SIG-M5 (cell line): ENCODE measurements around the gene MUC4.

Experiments
- DNase-seq: peaks from one replicate; lab custom pipeline; 2025; lab: John Stamatoyannopoulos, UW

The MUC4 gene, protein sequence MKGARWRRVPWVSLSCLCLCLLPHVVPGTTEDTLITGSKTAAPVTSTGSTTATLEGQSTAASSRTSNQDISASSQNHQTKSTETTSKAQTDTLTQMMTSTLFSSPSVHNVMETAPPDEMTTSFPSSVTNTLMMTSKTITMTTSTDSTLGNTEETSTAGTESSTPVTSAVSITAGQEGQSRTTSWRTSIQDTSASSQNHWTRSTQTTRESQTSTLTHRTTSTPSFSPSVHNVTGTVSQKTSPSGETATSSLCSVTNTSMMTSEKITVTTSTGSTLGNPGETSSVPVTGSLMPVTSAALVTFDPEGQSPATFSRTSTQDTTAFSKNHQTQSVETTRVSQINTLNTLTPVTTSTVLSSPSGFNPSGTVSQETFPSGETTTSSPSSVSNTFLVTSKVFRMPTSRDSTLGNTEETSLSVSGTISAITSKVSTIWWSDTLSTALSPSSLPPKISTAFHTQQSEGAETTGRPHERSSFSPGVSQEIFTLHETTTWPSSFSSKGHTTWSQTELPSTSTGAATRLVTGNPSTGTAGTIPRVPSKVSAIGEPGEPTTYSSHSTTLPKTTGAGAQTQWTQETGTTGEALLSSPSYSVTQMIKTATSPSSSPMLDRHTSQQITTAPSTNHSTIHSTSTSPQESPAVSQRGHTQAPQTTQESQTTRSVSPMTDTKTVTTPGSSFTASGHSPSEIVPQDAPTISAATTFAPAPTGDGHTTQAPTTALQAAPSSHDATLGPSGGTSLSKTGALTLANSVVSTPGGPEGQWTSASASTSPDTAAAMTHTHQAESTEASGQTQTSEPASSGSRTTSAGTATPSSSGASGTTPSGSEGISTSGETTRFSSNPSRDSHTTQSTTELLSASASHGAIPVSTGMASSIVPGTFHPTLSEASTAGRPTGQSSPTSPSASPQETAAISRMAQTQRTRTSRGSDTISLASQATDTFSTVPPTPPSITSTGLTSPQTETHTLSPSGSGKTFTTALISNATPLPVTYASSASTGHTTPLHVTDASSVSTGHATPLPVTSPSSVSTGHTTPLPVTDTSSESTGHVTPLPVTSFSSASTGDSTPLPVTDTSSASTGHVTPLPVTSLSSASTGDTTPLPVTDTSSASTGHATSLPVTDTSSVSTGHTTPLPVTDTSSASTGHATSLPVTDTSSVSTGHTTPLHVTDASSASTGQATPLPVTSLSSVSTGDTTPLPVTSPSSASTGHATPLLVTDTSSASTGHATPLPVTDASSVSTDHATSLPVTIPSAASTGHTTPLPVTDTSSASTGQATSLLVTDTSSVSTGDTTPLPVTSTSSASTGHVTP (N-terminal part only)

DNA sequence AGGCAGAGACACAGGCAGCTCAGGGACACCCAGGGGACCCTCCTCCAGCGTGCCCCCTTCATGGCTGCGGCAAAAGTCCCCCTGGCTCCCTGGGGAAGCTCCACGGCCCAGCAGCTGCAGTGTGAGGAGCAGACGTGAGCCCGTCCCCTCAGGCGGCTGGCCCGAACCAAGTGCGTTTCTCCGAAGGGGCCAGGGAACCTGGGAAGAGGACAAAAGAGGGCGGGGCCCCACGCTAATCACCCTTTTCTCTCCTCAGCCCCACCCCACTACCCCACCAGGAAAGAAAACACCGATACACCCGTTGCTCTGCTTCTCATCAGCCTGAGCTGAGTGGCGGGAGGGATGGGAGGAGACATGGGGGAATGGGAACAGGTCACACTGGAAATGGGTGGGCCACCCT lies at the start of gene MUC4:
Gene MUC4, minus strand, starts transcription at position 174 of the 400 bp plus-strand sequence. Its CDS starts 112 bp downstream, at position 62.
- DNase-seq = no peak

DNA sequence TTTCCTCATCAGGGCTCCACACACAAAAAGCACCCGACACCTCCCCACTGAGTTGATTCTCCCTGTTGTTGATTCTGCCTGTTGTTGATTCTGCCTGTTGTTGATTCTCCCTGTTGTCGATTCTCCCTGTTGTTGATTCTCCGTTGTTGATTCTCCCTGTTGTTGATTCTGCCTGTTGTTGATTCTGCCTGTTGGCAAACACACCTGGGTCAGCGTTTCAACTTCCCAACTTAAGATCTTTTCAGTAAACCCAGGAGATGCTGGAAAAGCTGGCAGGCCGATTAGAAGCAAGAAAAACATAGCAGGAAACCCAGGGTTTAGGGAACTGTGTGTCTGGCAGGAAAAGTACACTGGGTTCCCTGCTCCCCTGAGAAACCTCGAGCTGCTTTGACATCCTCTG lies 48.7 kb upstream of the MUC4 start:
- no peak for DNase-seq

DNA sequence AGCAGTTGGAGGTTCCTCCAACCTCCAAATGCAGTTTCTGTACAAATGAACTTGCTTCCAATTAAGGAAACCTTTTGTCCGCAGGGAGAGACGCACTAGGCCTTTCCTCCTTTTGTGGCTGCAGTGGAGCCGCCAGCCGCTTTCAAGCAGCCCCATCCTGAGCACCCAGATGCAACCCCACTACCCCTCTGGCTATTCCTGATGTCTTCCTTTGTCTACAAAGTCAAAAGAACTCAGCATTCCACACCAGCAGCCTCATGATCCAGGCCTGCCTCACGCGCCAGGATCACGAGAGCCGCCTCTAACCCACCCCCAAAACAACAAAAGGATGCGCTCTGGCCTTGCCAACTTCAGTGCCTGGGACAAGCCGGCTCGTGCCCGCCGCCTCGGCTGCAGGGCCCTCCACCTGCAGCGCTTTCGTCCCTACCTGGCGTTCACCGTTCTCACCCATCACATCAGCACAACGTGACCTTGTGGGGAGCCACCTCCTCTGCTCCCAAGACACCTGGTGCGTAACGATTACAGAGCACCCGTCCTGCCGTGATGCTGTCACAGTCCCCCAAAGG lies 48.2 kb upstream of the MUC4 start:
- no peak for DNase-seq

DNA sequence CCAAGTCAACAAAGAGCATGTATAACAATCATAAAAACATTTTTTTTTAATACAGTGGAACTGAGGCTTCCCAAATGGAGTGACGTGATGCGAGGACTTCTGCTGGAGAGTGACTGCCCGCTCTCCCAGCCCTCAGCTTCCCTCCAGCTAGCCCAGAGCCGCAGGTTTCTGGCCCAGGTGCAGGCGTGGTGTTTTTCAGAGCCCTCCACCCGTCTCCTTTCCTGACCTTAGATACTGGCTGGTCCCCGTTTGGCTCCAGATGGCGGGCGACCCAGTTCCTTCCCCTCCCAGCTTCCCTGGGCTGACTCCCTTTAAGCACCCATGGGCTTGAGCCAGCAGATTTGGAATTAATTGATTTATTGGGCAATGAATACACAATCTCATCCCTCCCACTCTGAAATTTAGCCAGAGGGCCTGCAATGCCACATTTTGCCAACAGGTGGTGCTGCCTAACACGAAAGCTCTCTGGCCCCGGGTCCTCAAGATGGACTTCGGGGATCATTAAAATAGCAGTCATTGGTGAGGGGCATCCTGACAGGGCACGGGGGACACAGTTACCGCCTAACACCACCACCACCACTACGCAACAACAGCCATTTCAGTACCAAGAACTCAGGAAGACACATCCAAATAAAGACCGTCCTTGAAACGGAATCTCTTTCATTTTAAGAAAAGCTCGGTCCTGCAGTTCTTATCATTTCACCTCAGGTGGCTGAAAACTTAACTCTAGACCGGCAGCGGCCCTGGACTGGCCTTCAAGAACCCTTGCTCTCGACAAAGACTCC lies 47.5 kb upstream of the MUC4 start:
- DNase-seq = no peak

DNA sequence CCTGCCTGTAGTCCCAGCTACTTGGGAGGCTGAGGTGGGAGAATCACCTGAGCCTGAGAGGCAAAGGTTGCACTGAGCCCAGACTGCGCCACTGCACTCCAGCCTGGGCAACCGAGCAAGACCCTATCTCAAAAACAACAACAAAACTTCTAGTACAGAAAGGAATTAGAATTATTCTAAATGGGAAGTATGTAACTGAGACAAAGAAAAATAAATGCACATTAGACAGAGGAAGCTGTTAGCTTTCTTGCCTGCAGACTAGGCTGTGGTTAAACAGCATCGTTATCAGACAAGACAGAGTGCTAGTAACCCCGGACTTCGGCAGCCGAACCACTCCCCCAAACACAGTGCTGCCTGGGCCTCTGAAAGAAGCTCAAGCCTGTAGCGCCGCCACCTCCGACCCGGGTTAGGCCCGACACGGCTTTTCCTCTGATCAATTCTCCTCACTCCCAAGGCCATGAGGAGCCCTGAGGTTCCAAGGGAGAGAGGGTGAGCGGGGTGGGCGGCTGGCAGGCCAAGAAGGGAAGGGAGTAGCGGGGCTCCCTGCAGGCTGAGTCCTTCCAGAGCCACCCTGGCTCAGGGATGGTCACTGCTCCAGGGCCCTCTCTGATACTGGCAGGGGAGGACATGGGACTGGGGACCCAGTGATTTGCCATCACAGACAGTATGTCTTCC lies 44.8 kb upstream of the MUC4 start:
- no peak for DNase-seq

DNA sequence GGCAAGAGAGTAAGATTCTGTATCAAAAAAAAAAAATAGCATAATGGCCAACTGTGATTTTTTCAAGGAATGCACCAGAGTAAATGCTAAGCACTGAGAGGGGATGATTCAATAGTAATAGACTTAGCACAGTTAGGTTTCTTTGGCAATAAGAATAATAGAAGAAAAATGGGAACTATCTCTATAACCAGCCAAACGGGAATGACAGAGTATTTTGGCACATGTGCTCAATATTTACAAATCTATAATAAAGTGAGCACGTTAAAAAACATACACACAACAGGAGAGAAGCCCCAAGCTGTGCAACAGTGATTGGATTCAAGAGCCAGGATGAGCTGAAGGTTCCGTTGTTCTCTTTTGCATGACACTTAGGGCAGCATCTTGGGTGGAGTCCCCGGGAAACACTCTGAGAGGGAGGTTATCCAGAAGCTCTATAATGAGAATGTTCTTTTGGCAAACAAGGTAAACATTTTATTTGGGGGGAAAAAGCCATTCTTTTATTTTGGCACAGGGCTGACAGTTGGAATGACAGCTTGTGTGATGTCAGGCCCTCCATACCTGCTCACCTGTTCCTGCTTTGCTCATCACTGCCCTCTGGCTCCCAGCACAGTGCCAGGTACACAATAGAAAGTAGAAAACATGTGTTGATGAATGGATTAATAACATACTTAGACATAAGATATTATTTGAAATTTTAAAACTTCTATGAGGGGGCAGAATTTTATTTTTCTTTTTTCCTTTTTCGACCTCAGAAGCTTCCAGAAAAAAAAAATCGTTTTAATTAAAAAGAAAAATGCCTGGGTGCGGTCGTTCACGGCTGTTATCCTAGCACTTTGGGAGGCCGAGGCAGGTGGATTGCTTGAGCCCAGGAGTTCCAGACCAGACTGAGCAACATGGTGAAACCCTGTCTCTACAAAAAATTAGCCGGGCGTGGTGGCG lies 44.0 kb upstream of the MUC4 start:
- DNase-seq = no peak

DNA sequence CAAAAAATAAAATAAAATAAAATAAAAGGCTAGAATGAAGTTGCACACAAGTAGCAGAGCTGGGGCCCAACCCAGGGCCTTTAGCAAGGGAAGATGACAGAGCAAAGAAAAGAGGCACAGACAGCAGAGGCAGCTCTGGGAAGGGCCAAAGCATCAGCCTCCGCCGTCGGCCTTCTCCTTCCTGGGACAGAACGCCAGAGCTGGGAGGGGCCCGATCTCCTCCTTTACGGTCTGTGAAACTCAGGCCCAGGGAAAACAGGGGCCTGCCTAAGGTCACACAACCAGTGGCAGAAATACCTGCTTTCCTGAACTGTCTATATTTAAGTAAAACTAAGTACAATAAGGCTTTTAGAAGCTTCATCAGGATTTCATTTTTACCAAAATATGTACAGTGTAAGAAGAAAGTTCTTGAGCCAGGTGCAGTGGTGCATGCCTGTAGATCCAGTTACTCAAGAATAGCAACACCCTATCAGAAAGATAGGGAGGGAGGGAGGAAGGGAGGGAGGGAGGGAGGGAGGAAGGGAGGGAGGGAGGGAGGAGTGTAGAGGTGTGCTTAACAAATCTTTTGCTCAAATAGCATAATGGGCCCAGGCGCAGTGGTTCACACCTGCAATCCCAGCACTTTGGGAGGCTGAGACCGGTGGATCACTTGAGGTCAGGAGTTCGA lies 43.0 kb upstream of the MUC4 start:
- no peak for DNase-seq

DNA sequence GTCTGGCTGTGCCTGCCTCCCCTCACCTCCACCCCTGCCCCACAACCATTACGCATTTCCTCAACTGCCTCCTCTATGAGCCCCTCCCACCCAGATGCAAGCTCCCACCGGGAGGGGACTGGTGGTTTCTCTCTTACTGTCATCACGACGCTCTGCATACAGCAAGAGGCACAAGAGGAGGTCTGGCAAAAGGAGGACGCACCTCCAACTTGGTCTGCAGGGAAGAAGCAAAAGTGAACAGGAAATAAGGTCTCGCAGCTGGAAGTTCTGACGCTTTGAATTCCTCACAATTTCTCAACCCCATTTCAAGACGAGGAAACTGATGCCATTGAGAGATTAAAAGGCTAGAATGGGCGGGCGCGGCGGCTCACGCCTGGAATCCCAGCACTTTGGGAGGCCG lies 42.3 kb upstream of the MUC4 start:
- DNase-seq = no peak

DNA sequence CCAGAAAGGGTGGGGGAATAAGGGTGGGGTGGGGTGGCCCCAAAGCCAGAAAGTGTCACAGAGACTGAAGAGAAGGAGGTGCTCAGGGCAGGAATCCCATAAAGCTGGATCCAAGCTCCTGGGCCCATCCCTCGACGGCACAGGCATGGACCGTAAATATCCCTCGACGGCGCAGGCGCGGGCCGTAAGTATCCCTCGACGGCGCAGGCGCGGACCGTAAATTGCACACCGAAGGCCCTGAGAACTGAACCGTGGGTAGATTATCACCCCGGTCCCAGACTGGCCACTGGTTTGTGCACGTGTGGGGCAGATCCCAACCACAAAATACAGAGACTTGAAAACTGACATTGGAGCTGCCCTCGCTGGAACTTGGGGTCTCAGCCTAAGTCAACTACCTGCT lies 41.3 kb upstream of the MUC4 start:
- DNase-seq = no peak

DNA sequence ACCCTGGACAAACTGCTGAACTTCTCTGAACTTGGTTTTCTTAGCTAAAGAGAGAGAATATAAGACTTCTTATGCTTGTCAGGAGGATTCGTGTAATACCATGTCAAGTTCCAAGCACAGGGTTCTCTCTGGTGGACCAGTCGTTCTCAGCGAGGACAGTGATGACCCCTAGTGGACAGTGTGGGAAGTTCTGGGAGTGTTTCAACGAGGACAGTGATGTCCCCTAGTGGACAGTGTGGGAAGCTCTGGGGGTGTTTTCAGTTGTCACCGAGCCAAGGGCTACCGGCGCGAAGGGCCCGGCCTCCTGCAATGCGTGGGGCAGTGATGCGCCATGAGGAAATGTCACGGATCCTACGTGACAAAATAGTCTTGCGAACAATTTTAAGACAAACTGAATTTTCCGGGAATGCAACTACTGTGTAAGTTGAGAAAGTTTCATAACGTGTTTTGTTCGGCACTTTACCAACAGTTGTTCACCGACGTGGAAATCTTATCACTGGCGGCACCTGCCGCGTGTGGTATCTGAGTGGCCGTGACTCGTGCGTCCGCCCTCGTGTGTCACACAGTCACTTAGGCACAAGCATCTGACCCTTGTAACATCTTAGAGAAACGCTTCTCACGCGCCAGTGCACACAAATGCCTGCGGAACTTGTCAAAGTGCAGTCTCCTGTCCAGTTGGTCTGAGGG lies 39.3 kb upstream of the MUC4 start:
- DNase-seq = peak; percentile 61

DNA sequence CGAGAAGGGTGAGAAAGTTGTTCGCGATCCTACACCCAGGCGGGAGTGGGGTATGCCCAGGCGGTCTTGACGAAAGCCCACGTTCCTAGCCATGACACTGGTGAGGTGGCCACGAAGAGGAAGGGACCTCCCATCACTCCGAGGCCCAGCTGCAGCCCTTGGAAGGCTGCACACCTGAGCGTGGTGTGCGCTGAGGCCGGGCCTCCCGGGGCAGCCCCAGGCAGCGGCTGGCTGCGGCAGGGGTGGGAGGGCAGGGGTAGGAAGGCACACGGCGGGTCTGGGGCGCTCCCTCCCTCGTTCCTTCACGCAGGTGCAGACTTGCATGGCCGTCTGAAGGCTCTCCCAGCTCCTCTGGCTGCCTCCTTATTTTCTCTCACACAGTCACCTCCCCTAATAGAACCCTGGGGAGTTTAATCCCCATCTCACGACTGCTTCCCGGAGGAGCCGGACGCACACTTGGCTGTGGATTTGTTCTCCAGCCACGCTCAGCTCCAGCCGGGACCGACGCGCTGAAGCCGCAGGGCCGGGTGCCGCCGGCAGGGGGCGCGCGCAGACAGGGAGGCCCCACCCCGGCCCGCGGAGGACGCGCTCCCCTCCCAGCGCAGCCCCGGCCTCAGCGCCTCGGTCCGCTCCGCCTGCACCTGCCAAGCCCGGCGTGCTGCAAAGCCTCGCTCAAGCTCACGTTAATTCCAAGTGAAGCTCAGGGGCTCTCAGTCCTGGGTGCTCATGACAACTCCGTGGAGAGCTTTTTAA lies 37.8 kb upstream of the MUC4 start:
- DNase-seq = no peak

DNA sequence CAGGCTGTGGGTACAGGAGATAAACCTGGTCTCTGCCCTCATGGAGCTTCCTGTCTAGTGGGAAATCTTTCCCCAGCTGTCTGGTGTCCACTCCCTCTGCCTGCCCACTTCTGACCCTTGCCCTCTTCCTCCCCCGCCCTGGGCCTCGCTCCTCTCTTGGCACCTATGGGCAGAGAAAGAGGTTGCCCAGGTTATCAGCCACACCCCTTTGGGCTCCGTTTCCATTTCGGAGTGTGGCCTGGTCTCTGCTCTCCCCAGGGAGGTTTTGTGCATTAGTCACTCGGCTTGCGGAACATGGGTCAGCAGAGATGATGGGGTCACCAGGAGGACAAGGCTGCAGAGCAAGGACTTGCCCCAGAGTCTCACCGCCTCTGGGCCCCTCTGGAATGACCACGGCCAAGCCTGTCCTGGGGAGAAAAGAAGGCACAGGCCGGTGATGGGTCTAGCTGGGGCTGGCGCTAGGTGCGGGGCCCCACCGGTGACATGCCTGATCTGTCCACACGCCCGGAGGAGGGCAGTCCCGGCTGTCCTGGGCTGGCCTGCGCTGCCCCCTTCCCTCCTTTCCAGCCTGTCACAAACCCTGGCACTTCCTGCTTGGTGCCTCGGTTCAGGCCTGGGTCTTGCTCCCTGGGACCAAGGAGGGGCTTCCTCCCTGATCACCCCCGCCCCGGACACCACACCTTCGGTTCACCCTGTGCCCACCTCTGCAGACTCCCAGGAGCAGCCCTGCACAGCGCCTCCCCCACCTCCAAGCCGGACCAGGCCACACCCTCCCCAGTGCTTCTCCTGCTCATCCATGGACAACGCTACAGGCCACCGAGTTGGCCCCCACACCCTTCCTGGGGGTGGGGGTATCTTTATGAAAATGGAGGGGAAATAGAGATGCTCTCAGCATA lies 35.6 kb upstream of the MUC4 start:
- DNase-seq = no peak

DNA sequence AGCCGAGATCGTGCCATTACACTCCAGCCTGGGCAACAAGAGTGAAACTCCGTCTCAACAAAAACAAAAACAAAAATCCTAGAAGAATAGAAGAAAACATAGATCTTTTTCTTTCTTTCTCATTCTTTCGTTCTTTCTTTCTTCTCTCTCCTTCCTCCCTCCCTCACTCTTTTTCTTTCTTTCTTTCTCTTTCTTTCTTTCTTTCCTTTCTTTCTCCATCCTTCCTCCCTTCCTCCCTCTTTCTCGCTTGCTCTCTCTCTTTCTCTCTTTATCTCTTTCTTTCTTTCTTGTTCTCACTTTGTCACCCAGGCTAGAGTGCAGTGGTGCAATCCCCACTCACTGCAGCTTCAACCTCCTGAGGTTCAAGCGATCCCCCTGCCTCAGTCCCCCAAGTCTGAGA lies 33.8 kb upstream of the MUC4 start:
- no peak for DNase-seq

DNA sequence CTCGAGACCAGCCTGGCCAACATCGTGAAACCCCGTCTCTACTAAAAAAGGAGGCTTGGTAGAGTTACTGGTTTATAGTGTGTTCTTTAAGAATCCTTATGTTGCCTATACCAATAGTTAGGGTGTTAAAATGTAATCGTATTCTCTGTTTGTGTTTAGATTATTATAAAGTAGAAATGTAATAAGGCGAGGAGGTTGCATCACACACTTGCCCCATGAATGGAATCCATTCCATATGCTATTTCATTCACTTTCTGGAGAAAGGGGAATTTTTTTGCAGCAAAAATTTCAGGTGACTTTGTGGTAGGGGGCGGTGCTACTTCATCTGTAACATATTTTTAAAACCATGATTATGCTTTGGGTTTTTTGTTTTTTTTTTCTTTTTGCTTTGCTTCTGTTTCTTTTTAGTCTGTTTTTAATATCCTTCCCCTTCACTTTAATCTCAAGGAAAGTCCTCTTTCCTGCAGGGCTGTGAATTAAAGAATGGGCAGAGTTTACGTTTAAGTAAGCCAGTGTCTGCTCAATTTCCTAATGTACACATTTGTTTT lies 33.0 kb upstream of the MUC4 start:
- DNase-seq = no peak

DNA sequence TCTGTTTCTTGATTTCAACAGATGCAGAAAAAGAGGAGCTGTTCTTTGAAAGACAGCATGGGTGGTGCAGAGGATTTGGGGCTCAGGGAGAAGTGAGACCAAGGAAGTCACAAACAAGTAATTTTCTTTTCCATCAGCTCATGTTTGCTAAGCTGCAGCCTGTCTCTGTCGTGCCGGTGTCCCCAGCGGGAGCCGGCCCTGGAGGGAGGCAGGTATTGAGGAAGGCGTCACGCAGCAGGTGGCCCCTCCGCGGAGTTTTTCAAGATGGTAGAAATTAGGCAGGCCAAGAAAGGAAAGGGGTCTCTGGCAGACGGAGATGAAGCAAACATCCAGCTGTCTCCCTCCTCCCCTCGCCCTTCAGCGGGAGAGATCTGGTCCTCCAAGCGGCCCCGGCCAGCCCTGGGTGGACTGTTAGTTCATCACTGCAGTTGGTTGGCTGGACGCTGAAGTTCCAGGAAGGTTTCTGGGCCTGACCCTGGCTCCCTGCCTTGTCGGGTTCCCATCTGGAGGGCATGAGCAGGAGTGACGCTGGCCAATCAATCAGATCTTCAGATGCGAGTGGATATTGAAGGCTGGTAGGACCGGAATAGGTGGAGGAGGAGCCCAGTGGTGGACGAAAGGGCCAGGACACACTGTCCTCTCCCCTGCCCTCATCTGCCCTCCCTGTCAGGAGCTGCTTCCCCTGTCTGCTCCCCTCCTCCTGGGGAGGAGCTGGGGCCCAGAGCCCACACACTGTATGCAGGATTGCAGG lies 27.7 kb upstream of the MUC4 start:
- no peak for DNase-seq
